ENCODE results near the gene BTBD17.

Gene BTBD17

GRCh38 chr17:74330446-74330845 lies 31.2 kb downstream of the BTBD17 start:
- no peak for DNase-seq (ENCODE audit: low read depth)
- no peak overlapping the region for H3K4me3 ChIP-seq (ENCODE audit: low read depth, low read length)
- TF ChIP-seq, protein P1, sequence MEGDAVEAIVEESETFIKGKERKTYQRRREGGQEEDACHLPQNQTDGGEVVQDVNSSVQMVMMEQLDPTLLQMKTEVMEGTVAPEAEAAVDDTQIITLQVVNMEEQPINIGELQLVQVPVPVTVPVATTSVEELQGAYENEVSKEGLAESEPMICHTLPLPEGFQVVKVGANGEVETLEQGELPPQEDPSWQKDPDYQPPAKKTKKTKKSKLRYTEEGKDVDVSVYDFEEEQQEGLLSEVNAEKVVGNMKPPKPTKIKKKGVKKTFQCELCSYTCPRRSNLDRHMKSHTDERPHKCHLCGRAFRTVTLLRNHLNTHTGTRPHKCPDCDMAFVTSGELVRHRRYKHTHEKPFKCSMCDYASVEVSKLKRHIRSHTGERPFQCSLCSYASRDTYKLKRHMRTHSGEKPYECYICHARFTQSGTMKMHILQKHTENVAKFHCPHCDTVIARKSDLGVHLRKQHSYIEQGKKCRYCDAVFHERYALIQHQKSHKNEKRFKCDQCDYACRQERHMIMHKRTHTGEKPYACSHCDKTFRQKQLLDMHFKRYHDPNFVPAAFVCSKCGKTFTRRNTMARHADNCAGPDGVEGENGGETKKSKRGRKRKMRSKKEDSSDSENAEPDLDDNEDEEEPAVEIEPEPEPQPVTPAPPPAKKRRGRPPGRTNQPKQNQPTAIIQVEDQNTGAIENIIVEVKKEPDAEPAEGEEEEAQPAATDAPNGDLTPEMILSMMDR (IDR thresholded peaks at IDR 0.05; ENCODE audit: insufficient read depth, low read depth, low read length, missing control alignments), result no peak

GRCh38 chr17:74329378-74329777 lies 32.3 kb downstream of the BTBD17 start:
- no peak for DNase-seq (ENCODE audit: low read depth)
- TF ChIP-seq, protein P1 (IDR thresholded peaks at IDR 0.05; ENCODE audit: insufficient read depth, low read depth, low read length, missing control alignments), result no peak
- no peak overlapping the region for H3K4me3 ChIP-seq (ENCODE audit: low read depth, low read length)

DNA sequence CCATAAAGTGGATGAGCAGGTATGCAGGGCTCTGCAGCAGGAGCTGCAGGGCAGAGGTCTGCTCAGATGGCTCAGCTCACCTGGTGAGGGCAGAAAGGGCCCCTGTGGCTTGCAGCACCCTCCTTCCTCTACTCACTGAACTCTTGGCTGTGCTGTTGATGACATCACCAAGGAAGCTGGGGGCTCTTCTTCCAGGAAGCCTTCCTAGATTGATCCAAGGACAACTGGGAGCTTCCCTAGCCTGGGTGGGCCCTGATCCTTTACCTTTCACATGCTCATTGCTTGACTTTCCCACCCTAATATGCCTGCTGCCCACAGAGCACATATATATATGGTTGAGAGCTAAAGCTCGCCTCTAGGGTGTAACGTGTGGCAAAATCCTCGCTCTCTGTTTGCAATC lies 33.2 kb downstream of the BTBD17 start:
- TF ChIP-seq, protein P1 (IDR thresholded peaks at IDR 0.05; ENCODE audit: insufficient read depth, low read depth, low read length, missing control alignments), result no peak
- no peak overlapping the region for H3K4me3 ChIP-seq (ENCODE audit: low read depth, low read length)
- DNase-seq (ENCODE audit: low read depth), result no peak

DNA sequence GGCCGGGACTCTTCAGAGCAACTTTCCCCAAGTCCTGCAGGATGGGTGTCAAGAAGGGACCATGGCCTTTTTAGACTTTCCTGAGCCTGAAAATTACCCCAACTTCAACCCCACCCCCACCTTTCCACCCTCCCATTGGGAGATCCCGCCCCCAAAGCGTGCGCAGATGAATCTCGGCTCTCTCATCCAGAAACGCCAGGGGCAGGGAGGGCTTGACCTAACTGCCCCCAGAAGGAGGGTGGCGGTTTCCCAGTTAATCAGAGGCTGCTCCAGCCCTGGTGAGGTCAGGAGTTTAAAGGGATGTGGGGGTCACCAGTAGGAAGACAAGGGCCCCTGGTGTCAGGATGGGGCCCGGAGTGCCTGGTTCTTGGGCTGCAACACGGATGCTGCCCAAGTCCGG lies 35.2 kb downstream of the BTBD17 start:
- H3K4me3 ChIP-seq (ENCODE audit: low read depth, low read length), result no peak overlapping the region
- TF ChIP-seq, protein P1 (IDR thresholded peaks at IDR 0.05; ENCODE audit: insufficient read depth, low read depth, low read length, missing control alignments), result no peak
- DNase-seq (ENCODE audit: low read depth), result no peak

DNA sequence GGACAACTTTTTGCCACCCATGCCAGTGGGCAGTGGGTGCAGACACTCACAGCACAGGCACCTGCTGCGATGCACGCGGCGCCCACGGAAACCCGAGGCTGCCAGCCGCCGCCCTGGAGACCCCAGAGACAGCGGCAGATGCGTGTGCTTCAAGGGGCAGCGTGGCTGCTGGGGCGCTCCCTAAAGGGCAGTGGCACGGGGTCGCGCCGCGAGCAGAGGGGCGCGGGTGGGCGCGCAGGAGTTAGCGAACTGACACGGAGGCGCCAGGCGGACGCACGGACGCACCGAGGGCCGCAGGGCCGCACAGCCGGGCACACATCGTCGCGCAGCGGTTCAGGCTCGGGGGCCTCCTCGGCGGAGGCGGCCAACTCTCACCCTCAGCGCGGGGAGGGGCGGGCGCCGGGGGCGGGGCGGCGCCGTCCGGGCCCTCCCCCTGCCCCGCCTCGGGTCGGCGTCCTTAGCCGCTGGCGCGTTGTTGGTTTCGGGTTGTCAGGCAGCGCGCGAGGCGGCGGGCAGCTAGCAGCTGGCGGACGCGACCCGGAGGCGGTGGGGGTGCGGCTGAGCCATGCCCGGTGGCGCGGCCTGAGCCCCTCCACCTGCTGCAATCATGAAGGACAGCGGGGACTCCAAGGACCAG lies 35.8 kb downstream of the BTBD17 start, which contains the start of gene KIF19:
KIF19 (plus strand) TSS at position 484 of the 637 bp plus-strand sequence; CDS start at position 608, 124 bp downstream.
- DNase-seq (ENCODE audit: low read depth), result peak; percentile 66
- peak within 1 kb of the TSS; percentile 8; the same call in 1 of the 2 replicates for H3K4me3 ChIP-seq (ENCODE audit: low read depth, low read length)
- TF ChIP-seq, protein P1 (IDR thresholded peaks at IDR 0.05; ENCODE audit: insufficient read depth, low read depth, low read length, missing control alignments), result no peak

GRCh38 chr17:74325376-74325742 lies 36.3 kb downstream of the BTBD17 start:
- H3K4me3 ChIP-seq (ENCODE audit: low read depth, low read length), result no peak overlapping the region
- no peak for DNase-seq (ENCODE audit: low read depth)
- TF ChIP-seq, protein P1 (IDR thresholded peaks at IDR 0.05; ENCODE audit: insufficient read depth, low read depth, low read length, missing control alignments), result no peak

GRCh38 chr17:74324521-74324920 lies 37.1 kb downstream of the BTBD17 start:
- no peak overlapping the region for H3K4me3 ChIP-seq (ENCODE audit: low read depth, low read length)
- TF ChIP-seq, protein P1 (IDR thresholded peaks at IDR 0.05; ENCODE audit: insufficient read depth, low read depth, low read length, missing control alignments), result no peak
- no peak for DNase-seq (ENCODE audit: low read depth)
